Lower leg skin (tissue), 4 donors: ENCODE results near the gene CYP4F2. TPM values are rescaled to one million over a fixed set of nuclear protein-coding genes. Genes with fewer than 3 reads are reported as not detected.

Experiments
- DNase-seq, 2 donors: peaks; one replicate each; pipeline ENCODE4 v3.0.0-alpha.2; 2019; ENCODE audit warnings: low spot score in 2 of 2
- H3K4me3 ChIP-seq: fragments of 200-600 bp; sonication (generic); 2 replicates; pipeline ENCODE4 v1.5.1; 2017; ENCODE audit warnings: mild to moderate bottlenecking, low read depth; ENCODE audit not compliant: poor library complexity, severe bottlenecking
- CTCF ChIP-seq, 3 donors: fragments of 450-650 bp; IDR thresholded peaks; one replicate each; pipeline ENCODE4 v1.5.1; 2016; ENCODE audit warnings: antibody characterized with exemption in 3 of 3, mild to moderate bottlenecking in 3 of 3, moderate library complexity in 2 of 3
- POLR2A ChIP-seq, 2 donors: fragments of 450-650 bp; IDR thresholded peaks; one replicate each; pipeline ENCODE4 v1.6.1; 2016 to 2017; ENCODE audit warnings: antibody characterized with exemption in 2 of 2, mild to moderate bottlenecking in 1 of 2, moderate library complexity in 1 of 2
- WGBS, 2 donors: methylation state at CpG; one replicate each; pipeline ENCODE4 v1.1.5; 2018; 5-methylcytosine and 5-hydroxymethylcytosine counted together
- intact Hi-C: fragments of 100-400 bp; cut with DNase I; formaldehyde crosslinking; loops from one replicate; pipeline ENCODE4 v1.15.0; 2023; ENCODE audit warnings: low total_unique reads
- total RNA-seq, 4 donors: library from RNA; depleted of rRNA; stranded (reverse); fragments of >200 nt; gene quantifications; one replicate each; pipeline ENCODE4 v1.1.0, GENCODE V29; 2016

Gene CYP4F2
- total RNA-seq, 4 donors from 2014 or later: 0.91 to 4.2 (median 2.9) TPM

- DNase-seq: no peak
- TF ChIP-seq CTCF (IDR thresholded peaks at IDR 0.05) (no peak), POLR2A (IDR thresholded peaks at IDR 0.05) (no peak)
- intact Hi-C loops: no loop called here
- WGBS, 2 donors: 52 to 54% methylated on average over 4 of the region's 4 CpGs
- no peak overlapping the region for H3K4me3 ChIP-seq
These were observed 24.1 kb upstream of the CYP4F2 start for GRCh38 chr19:15922021-15922420.

- 72 to 79% methylated on average over 4 of the region's 4 CpGs for WGBS, 2 donors
- no peak for DNase-seq
- TF ChIP-seq CTCF (IDR thresholded peaks at IDR 0.05) (no peak), POLR2A (IDR thresholded peaks at IDR 0.05) (no peak)
- H3K4me3 ChIP-seq: no peak overlapping the region
- intact Hi-C loops: no loop called here
These were observed 21.4 kb upstream of the CYP4F2 start for GRCh38 chr19:15919243-15919642.

- H3K4me3 ChIP-seq: no peak overlapping the region
- WGBS, 2 donors: 90 to 94% methylated on average over 2 of the region's 2 CpGs
- no peak for DNase-seq
- TF ChIP-seq POLR2A (IDR thresholded peaks at IDR 0.05) (no peak), CTCF (IDR thresholded peaks at IDR 0.05) (no peak)
- intact Hi-C loops: no loop called here
These were observed 17.2 kb upstream of the CYP4F2 start for GRCh38 chr19:15915109-15915508.

- no peak overlapping the region for H3K4me3 ChIP-seq
- DNase-seq: no peak
- 92 to 94% methylated on average over 6 to 8 of the region's 8 CpGs for WGBS, 2 donors
- intact Hi-C loops: no loop called here
- no peak for TF ChIP-seq POLR2A (IDR thresholded peaks at IDR 0.05)
- TF ChIP-seq CTCF (IDR thresholded peaks at IDR 0.05): no peak
These were observed 16.0 kb upstream of the CYP4F2 start for GRCh38 chr19:15913830-15914229.

GRCh38 chr19:15913384-15913783, 15.5 kb upstream of the CYP4F2 start:
- no peak overlapping the region for H3K4me3 ChIP-seq
- intact Hi-C loops: no loop called here
- no peak for DNase-seq
- no peak for TF ChIP-seq POLR2A (IDR thresholded peaks at IDR 0.05)
- no peak for TF ChIP-seq CTCF (IDR thresholded peaks at IDR 0.05)
- 62 to 74% methylated on average over 6 of the region's 6 CpGs for WGBS, 2 donors

GRCh38 chr19:15911599-15912235, 13.8 kb upstream of the CYP4F2 start:
- TF ChIP-seq POLR2A (IDR thresholded peaks at IDR 0.05) (no peak), CTCF (IDR thresholded peaks at IDR 0.05) (no peak)
- no peak overlapping the region for H3K4me3 ChIP-seq
- 3 to 5% methylated on average over 44 of the region's 44 CpGs for WGBS, 2 donors
- DNase-seq: no peak
- intact Hi-C loops: no loop called here
